GM12864 (cell line): ENCODE data around the gene RNU6-9.

ENCODE experiments used
- DNase-seq: peaks from one replicate; pipeline ENCODE4 v3.0.0-alpha.2; 2011; ENCODE audit warnings: low read depth
- H3K4me3 ChIP-seq: 2 replicates; pipeline ENCODE4 v1.5.1; 2011; ENCODE audit warnings: mild to moderate bottlenecking, low read depth, low read length, control low read depth
- TF ChIP-seq, protein P1 (sequence below): IDR thresholded peaks from 2 replicates; pipeline ENCODE4 v1.5.1; 2011; ENCODE audit warnings: low read depth, mild to moderate bottlenecking, moderate library complexity, low read length, control low read depth, inconsistent platforms; ENCODE audit errors: missing control alignments

Gene RNU6-9

DNA sequence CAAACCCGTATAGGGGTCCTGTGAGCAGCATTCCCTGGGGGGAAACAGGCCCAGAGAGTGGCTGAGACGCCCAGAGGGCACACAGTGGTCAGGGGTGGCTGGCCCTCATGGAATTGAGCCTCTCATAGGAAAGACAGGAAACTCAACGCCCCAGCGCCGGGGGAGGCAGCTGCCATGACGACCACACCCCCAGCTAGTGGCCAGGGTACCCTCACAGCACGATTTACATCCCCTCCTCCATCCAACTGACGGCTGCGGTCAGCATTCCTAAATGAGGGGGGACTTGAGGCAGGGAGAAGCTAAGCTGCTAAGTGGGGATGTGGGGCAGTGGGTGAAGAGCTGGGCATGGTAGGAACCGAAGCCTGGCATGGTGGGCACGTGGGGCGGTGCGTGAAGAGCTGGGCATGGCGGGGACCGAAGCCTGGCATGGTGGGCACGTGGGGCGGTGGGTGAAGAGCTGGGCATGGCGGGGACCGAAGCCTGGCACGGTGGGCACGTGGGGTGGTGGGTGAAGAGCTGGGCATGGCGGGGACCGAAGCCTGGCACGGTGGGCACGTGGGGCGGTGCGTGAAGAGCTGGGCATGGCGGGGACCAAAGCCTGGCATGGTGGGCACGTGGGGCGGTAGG is 10.3 kb upstream of the RNU6-9 start:
- H3K4me3 ChIP-seq: no peak overlapping the region
- TF ChIP-seq, protein P1, sequence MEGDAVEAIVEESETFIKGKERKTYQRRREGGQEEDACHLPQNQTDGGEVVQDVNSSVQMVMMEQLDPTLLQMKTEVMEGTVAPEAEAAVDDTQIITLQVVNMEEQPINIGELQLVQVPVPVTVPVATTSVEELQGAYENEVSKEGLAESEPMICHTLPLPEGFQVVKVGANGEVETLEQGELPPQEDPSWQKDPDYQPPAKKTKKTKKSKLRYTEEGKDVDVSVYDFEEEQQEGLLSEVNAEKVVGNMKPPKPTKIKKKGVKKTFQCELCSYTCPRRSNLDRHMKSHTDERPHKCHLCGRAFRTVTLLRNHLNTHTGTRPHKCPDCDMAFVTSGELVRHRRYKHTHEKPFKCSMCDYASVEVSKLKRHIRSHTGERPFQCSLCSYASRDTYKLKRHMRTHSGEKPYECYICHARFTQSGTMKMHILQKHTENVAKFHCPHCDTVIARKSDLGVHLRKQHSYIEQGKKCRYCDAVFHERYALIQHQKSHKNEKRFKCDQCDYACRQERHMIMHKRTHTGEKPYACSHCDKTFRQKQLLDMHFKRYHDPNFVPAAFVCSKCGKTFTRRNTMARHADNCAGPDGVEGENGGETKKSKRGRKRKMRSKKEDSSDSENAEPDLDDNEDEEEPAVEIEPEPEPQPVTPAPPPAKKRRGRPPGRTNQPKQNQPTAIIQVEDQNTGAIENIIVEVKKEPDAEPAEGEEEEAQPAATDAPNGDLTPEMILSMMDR: no peak
- no peak for DNase-seq

DNA sequence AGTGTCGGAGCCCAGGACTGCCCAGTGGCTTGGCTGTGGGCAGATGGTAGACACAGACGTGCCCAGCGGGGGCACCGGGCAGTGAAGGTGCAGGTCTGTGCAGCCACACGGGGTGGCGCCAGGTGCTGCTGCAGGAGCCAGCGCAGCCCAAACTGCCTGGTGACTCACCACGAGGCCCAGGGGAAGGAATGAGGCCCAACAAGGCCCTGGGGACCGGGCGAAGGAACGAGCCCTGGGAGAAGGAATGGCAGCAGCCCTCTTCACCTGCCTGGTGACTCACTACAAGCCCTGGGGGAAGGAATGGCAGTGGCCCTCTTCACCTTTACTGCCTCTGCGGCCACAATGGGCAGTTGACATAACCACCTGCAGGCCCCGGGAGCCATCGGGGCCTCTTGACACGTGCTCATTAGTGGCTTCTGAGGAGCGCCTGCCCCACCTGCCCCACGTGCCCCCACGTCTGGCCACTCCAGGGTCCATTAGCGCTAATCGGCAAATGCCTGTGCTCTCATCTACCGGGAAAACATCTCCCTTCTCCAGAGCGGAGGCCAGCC is 9.5 kb upstream of the RNU6-9 start:
- no peak for DNase-seq
- H3K4me3 ChIP-seq: no peak overlapping the region
- TF ChIP-seq, protein P1: no peak

DNA sequence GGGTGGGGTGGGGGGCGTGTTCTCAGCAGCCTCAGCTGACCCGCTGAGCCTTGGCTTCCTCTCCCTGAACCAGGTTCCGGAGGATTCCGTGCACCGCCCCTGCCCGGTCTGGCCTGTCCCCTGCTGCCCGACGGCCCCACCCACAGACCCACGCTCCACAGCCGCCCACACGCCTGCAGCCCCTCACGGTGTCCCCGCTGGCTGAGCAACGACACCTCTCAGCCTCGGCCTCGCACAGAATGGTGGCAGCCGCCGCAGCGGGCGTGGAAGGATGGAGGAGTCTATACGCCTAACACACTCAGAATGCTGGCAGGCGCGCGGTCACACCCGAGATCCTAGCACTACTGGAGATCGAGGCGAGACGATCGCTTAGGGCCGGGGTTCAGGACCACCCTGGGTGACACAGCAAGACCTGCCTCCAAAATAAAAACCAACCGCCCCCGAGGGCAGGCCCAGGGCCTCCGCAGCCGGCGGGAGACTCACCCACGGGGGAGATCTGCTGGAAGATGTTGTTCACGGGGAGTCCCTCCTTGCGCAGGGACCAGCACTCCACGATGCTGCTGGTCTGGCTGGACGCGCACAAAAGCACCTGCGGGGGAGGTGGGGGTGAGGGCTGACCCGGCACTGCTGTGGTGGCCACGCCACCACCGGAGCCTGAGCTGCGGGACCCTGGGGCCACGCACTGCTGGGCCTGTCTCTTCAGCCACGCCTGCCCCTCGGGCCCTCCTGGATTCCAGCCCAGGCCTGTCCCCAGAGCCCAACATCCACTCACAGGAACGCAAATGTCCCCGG is 8.7 kb upstream of the RNU6-9 start:
- TF ChIP-seq, protein P1: no peak
- DNase-seq: no peak

GRCh38 chr19:885536-886224 is 7.6 kb upstream of the RNU6-9 start:
- no peak for DNase-seq
- no peak overlapping the region for H3K4me3 ChIP-seq
- TF ChIP-seq, protein P1: no peak

More for the DNA sequence above, 8.7 kb upstream of the RNU6-9 start:
- H3K4me3 ChIP-seq: no peak overlapping the region

- no peak for DNase-seq
- no peak overlapping the region for H3K4me3 ChIP-seq
- TF ChIP-seq, protein P1: no peak
These were observed 6.2 kb upstream of the RNU6-9 start for GRCh38 chr19:887072-887471.

DNA sequence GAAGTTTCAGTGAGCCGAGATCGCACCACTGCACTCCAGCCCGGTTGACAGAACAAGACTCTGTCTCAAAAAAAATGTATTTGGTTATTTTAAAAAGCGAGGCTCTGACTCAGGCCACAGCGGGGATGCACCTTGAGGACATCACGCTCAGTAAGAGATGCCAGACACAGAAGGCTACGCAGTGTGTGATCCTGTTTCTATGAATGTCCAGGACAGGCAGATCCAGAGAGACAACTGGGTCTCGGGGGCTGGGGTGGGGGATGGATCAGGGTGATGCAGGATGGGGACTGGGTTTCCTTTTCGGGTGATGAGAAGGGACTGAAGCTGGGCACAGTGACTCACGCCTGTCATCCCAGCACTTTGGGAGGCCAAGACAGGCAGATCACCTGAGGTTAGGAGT is 5.7 kb upstream of the RNU6-9 start:
- H3K4me3 ChIP-seq: no peak overlapping the region
- DNase-seq: no peak
- TF ChIP-seq, protein P1: no peak
